ENCODE results near the gene ASTN2.

The ASTN2 gene

DNA sequence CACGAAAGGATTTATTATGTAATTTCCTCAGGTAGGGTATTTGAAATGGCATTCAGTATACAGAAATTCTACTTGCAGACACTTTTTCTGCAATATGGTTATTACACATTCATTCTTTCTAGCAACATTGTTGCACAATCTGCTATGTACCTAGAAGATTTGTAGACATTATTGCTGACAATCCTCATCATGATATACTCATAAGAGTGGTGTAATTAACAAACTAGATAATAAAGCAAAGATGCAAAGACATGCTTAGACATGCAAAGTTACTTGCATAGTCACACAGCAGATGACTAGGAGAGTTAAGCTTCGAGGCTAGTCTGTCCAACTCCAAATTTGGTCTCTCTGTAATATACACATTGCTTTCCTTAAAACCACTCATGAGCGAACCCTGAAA lies 317.1 kb downstream of the ASTN2 start:
- TF ChIP-seq CTCF (conservative IDR thresholded peaks at IDR 0.05; ENCODE audit: low read length), result no peak
- no peak for DNase-seq (ENCODE audit: low read depth)
- H3K4me3 ChIP-seq (ENCODE audit: low read length), result no peak overlapping the region

DNA sequence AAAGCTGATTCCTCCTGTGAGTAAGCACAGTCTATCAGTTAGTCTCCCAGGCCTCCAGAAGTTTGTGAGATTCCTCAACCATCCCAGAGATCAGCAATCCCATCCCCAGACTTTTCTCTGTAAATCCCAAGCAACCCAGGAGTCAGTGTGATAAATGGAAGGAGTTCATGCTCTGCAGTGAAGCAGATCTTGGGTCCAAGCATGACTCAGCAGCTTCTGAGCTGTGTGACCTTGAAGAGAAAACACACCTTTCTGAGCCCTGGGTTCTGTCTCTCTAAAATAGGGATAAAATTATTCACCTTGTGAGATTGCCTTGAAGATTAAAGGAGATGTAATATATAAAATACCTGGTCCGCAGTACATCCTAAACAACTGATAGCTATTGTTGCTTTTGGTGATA lies 318.7 kb downstream of the ASTN2 start:
- TF ChIP-seq CTCF (conservative IDR thresholded peaks at IDR 0.05; ENCODE audit: low read length), result no peak
- no peak overlapping the region for H3K4me3 ChIP-seq (ENCODE audit: low read length)
- no peak for DNase-seq (ENCODE audit: low read depth)

- DNase-seq (ENCODE audit: low read depth), result peak; percentile 24
- TF ChIP-seq CTCF (conservative IDR thresholded peaks at IDR 0.05; ENCODE audit: low read length), result no peak
- H3K4me3 ChIP-seq (ENCODE audit: low read length), result no peak overlapping the region
Observed at GRCh38 chr9:117095081-117095480, 319.8 kb downstream of the ASTN2 start.

DNA sequence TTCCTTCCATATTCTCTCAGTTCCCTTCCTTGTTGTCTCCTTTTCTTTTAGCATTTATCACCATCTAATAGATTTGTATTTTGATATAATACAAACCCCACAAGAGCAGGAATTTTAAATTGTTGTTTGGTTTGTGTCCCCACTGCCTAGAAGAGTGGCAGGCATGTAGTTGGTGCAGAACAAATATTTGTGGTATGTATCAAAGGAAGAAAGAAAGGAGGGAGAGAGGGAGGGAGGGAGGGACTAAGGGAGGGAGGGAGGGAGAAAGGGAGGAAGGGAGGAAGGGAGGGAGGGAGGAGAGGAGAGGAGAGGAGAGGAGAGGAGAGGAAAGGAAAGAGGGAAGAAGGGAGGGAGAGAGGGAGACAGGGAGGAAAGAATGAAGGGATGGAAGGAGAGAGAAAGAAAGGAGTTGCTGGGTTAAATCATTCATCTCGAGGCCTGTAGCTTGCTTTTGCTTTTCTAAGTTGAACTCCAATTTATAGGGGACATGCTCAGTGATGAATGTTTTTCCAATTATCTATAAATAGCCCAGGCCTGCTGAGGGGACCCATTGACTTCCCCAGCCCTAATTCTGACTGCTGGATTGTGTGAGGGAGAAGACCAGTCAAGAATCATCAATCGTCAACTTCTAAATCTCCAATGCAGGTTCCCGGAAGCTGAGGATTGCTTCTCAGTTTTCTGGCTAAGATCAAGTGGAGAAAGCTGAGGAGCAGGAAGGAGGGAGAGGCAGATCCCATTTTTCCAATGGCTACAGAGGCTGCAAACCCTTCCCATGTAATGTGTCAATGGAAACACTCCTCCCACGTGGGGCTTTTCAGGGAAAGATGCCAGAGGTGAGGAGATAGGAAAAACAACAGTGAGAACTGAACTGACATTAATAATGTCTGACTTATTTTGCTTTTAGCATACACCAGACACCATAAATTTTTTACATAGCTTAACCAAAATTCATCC lies 320.7 kb downstream of the ASTN2 start:
- TF ChIP-seq CTCF (conservative IDR thresholded peaks at IDR 0.05; ENCODE audit: low read length), result no peak
- DNase-seq (ENCODE audit: low read depth), result peak; percentile 33
- no peak overlapping the region for H3K4me3 ChIP-seq (ENCODE audit: low read length)

GRCh38 chr9:117092582-117092981 lies 322.3 kb downstream of the ASTN2 start:
- TF ChIP-seq CTCF (conservative IDR thresholded peaks at IDR 0.05; ENCODE audit: low read length), result no peak
- no peak overlapping the region for H3K4me3 ChIP-seq (ENCODE audit: low read length)
- peak; percentile 24 for DNase-seq (ENCODE audit: low read depth)

- no peak for DNase-seq (ENCODE audit: low read depth)
- no peak for TF ChIP-seq CTCF (conservative IDR thresholded peaks at IDR 0.05; ENCODE audit: low read length)
- no peak overlapping the region for H3K4me3 ChIP-seq (ENCODE audit: low read length)
Observed at GRCh38 chr9:117091529-117091928, 323.3 kb downstream of the ASTN2 start.

GRCh38 chr9:117088786-117089185 lies 326.1 kb downstream of the ASTN2 start:
- TF ChIP-seq CTCF (conservative IDR thresholded peaks at IDR 0.05; ENCODE audit: low read length), result no peak
- no peak for DNase-seq (ENCODE audit: low read depth)
- H3K4me3 ChIP-seq (ENCODE audit: low read length), result no peak overlapping the region

Measured in AG10803 (cell line).